ENCODE results near the gene PDZD2.

PDZD2 gene

DNA sequence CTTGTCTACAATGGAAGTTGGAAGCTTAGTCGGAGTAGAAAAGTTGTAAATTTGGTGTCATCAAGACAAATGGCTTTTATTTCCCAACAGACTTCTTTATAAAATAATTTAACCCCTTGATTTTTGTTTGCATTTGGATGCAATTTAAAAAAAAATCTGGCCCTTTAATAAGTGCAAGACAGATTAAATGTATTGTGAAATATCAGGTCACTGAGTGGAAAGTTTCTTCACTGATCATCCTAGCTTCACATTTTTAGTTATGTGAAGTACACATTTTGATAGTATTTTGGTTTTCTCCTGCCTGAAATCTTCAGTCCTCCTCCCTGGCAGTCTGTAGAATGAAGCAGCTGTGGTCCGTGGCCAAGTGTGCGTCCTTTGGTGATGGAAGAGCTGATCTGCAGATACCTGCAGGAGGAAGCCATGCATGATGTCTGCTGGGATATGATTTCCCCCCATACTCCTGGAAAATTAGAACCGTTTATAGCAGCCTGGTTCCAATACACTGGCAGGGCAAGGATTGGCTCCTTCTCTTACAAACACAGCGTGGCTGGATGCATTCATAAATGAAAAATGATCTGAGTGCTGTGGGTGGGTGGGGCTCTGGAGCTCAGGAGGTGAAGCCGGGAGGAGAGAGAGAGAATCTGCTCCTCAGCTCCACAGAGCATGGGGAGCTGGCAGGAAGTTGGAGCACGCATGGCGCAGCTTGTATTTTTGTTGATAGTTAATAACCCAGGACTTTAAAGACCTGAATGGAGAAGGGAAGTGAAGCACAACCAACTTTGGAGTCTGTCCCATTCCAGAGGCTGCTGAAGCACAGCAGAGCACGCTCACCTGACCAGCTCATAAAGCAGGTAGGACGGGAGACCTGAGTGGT is 296.8 kb downstream of the PDZD2 start:
- TF ChIP-seq, protein P1, sequence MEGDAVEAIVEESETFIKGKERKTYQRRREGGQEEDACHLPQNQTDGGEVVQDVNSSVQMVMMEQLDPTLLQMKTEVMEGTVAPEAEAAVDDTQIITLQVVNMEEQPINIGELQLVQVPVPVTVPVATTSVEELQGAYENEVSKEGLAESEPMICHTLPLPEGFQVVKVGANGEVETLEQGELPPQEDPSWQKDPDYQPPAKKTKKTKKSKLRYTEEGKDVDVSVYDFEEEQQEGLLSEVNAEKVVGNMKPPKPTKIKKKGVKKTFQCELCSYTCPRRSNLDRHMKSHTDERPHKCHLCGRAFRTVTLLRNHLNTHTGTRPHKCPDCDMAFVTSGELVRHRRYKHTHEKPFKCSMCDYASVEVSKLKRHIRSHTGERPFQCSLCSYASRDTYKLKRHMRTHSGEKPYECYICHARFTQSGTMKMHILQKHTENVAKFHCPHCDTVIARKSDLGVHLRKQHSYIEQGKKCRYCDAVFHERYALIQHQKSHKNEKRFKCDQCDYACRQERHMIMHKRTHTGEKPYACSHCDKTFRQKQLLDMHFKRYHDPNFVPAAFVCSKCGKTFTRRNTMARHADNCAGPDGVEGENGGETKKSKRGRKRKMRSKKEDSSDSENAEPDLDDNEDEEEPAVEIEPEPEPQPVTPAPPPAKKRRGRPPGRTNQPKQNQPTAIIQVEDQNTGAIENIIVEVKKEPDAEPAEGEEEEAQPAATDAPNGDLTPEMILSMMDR (IDR thresholded peaks at IDR 0.05; ENCODE audit: borderline replicate concordance, control extremely low read depth, extremely low read depth, insufficient read depth, missing control alignments): no peak
- no peak for DNase-seq (ENCODE audit: low spot score)
- in situ Hi-C loops (cut with MboI; ENCODE audit: low sequenced_read_pairs, unreplicated experiment): no loop called here

DNA sequence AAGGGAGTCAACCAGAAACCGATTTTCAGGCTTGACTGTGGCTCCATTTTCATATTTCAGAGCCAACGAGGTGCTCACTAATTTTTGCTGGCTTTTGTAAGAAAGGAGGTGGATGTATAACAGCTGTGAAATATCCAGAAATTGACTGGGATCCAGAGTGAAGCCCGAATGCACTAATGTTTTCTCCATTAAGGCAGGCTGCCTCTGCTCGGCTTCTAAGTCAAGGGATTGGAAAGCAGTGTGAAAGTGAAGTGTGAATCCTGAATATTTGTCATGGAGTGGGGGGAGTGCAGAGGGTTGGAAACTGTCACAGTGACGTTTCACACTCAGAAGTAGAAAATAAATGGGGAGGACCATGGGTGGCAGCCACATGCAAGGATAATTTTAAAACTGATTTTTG is 297.8 kb downstream of the PDZD2 start:
- no peak for DNase-seq (ENCODE audit: low spot score)
- TF ChIP-seq, protein P1 (IDR thresholded peaks at IDR 0.05; ENCODE audit: borderline replicate concordance, control extremely low read depth, extremely low read depth, insufficient read depth, missing control alignments): no peak
- in situ Hi-C loops (cut with MboI; ENCODE audit: low sequenced_read_pairs, unreplicated experiment): no loop called here

DNA sequence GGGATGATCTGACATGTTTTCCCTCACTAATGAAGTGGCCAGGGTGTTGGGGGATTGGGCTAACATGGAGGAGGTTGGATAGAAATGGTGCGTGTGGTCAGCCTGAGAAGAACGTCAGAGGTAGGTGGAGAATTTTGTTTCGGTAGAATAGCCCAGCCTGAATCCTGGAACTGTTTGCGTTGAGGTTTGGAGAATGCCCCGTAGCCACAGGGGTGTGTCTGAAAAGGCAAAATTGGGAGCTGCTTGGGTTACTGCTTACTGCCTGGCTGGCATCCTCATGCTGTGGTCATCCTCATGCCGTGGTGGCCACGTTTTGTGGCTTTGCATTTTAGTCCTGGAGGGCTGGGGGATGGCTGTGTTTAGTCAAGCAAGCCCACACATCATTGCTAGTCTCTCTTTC is 298.3 kb downstream of the PDZD2 start:
- TF ChIP-seq, protein P1 (IDR thresholded peaks at IDR 0.05; ENCODE audit: borderline replicate concordance, control extremely low read depth, extremely low read depth, insufficient read depth, missing control alignments): no peak
- in situ Hi-C loops (cut with MboI; ENCODE audit: low sequenced_read_pairs, unreplicated experiment): no loop called here
- DNase-seq (ENCODE audit: low spot score): no peak

DNA sequence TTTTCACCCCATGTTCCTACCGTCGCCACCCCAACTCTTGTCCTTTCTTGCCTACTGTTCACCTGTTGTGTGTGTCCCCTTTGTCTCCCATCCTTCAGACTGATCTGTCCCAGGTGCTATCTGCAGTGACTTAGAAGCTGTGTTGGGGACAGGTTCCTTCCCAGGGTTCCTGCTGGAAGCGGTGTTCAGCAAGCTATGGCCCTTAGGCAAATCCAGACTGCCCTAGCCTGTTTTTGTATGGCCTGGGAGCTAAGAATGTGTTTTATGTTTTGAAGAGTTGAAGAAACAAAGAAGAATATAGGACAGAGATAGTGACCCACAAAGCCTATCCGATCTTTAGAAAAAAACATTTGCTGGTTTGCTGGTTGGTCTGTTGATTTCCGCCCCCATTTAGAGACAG is 298.8 kb downstream of the PDZD2 start:
- DNase-seq (ENCODE audit: low spot score): no peak
- in situ Hi-C loops (cut with MboI; ENCODE audit: low sequenced_read_pairs, unreplicated experiment): no loop called here
- TF ChIP-seq, protein P1 (IDR thresholded peaks at IDR 0.05; ENCODE audit: borderline replicate concordance, control extremely low read depth, extremely low read depth, insufficient read depth, missing control alignments): no peak

DNA sequence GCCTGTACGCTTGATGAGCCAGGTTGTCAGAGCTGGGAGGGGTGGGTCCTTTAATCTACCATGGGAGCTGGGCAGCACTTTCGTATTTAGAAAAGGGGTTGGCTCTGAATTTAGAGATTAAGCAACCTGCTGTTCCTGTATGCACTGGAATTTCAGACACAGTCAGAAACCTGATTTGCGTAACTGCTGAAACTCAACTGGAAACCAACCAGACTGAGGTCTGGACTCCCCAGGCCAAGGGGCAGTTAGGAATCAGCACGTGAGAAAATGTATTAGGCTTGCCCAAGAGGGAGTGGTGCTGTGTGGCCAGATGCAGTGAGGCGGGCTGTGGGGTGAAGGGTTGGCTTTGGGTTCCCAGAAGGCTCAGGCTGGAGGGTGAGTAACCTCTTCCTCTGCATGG is 300.2 kb downstream of the PDZD2 start:
- in situ Hi-C loops (cut with MboI; ENCODE audit: low sequenced_read_pairs, unreplicated experiment): no loop called here
- DNase-seq (ENCODE audit: low spot score): no peak
- TF ChIP-seq, protein P1 (IDR thresholded peaks at IDR 0.05; ENCODE audit: borderline replicate concordance, control extremely low read depth, extremely low read depth, insufficient read depth, missing control alignments): no peak

DNA sequence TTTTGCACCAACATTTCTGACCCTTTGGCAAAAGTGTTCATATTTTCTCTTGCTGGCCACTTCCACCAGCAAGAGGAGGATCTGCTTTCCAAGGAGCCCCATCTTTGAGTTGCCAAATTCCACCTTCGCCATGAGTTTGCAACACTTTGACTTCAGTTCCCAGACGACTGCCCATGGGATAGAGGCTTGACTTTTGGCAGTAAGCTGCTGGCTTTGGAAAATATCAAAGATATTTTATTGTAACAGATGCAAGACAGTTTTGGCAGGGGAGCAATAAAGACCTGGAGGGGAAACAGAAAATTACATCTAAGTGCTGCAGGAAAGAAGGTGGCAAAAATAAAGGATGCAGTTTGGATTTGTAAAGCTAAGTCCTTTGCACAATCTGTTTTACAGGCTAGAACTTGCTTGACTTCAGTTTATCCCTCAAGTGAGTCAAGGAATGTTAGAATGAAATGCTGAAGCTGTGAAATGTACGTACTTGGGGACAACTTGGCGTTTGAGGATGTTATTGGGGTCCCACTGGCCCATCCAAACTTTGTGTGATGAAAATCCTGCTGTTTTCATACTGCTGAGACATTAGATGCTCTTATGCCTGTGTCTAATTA is 302.3 kb downstream of the PDZD2 start:
- in situ Hi-C loops (cut with MboI; ENCODE audit: low sequenced_read_pairs, unreplicated experiment): no loop called here
- TF ChIP-seq, protein P1 (IDR thresholded peaks at IDR 0.05; ENCODE audit: borderline replicate concordance, control extremely low read depth, extremely low read depth, insufficient read depth, missing control alignments): no peak
- no peak for DNase-seq (ENCODE audit: low spot score)
